Measurements from ENCODE around the gene HMCN2. TPM values are rescaled to one million over a fixed set of nuclear protein-coding genes. Genes with fewer than 3 reads are reported as not detected.
A peak's percentile ranks its signal among the peaks of the same experiment; 100 is the strongest.
"Not testable (repeated sequence)": the region's sequence is repeated elsewhere in the genome, so short reads cannot be mapped to it uniquely, and the experiment has no call there.

HMCN2 gene
- total RNA-seq, 2 experiments from 2014 or later = not detected

GRCh38 chr9:130430232-130430631 lies 164.7 kb downstream of the HMCN2 start:
- H3K27ac Mint-ChIP-seq = no peak overlapping the region
- ChIA-PET CTCF (no interaction called here), POLR2A (no interaction called here)
- DNase-seq (no peak), ATAC-seq (no peak)
- H3K27me3 Mint-ChIP-seq (ENCODE audit: low read depth) = peaks cover 13% of the 10 kb centered on the region
- no peaks in the 10 kb centered on the region for H3K36me3 Mint-ChIP-seq (ENCODE audit: low read depth)
- no peak overlapping the region for H3K4me3 Mint-ChIP-seq
- no peaks in the 10 kb centered on the region for H3K9me3 Mint-ChIP-seq (ENCODE audit: insufficient read depth)
- peaks cover 9% of the 10 kb centered on the region for H3K4me1 Mint-ChIP-seq (ENCODE audit: low read depth)

GRCh38 chr9:130430734-130431535 lies 165.4 kb downstream of the HMCN2 start:
- Mint-ChIP-seq H3K4me1 (ENCODE audit: low read depth) (peaks cover 9% of the 10 kb centered on the region), H3K27ac (no peak overlapping the region), H3K4me3 (no peak overlapping the region), H3K9me3 (ENCODE audit: insufficient read depth) (no peaks in the 10 kb centered on the region), H3K36me3 (ENCODE audit: low read depth) (no peaks in the 10 kb centered on the region), H3K27me3 (ENCODE audit: low read depth) (peaks cover 16% of the 10 kb centered on the region)
- ATAC-seq = no peak
- ChIA-PET POLR2A (no interaction called here), CTCF (no interaction called here)
- no peak for DNase-seq

- H3K4me3 Mint-ChIP-seq = no peak overlapping the region
- DNase-seq = no peak
- H3K4me1 Mint-ChIP-seq (ENCODE audit: low read depth) = peaks cover 9% of the 10 kb centered on the region
- no peak for ATAC-seq
- POLR2A ChIA-PET = no interaction called here
- no peaks in the 10 kb centered on the region for H3K9me3 Mint-ChIP-seq (ENCODE audit: insufficient read depth)
- H3K27ac Mint-ChIP-seq = no peak overlapping the region
- H3K27me3 Mint-ChIP-seq (ENCODE audit: low read depth) = peaks cover 19% of the 10 kb centered on the region
- CTCF ChIA-PET = no interaction called here
- H3K36me3 Mint-ChIP-seq (ENCODE audit: low read depth) = no peaks in the 10 kb centered on the region
These were observed 166.2 kb downstream of the HMCN2 start for GRCh38 chr9:130431536-130432303.

- ATAC-seq (no peak), DNase-seq (no peak)
- H3K27me3 Mint-ChIP-seq (ENCODE audit: low read depth) = peaks cover 19% of the 10 kb centered on the region
- no peak overlapping the region for H3K27ac Mint-ChIP-seq
- H3K4me3 Mint-ChIP-seq = no peak overlapping the region
- ChIA-PET CTCF (no interaction called here), POLR2A (no interaction called here)
- H3K9me3 Mint-ChIP-seq (ENCODE audit: insufficient read depth) = no peaks in the 10 kb centered on the region
- H3K36me3 Mint-ChIP-seq (ENCODE audit: low read depth) = no peaks in the 10 kb centered on the region
- H3K4me1 Mint-ChIP-seq (ENCODE audit: low read depth) = peaks cover 9% of the 10 kb centered on the region
These were observed 166.8 kb downstream of the HMCN2 start for GRCh38 chr9:130432362-130432761.

- H3K27ac Mint-ChIP-seq = no peak overlapping the region
- H3K27me3 Mint-ChIP-seq (ENCODE audit: low read depth) = peaks cover 19% of the 10 kb centered on the region
- no peaks in the 10 kb centered on the region for H3K9me3 Mint-ChIP-seq (ENCODE audit: insufficient read depth)
- ATAC-seq = no peak
- H3K4me3 Mint-ChIP-seq = no peak overlapping the region
- ChIA-PET CTCF (no interaction called here), POLR2A (no interaction called here)
- peaks cover 9% of the 10 kb centered on the region for H3K4me1 Mint-ChIP-seq (ENCODE audit: low read depth)
- no peaks in the 10 kb centered on the region for H3K36me3 Mint-ChIP-seq (ENCODE audit: low read depth)
- DNase-seq = no peak
These were observed 167.2 kb downstream of the HMCN2 start for GRCh38 chr9:130432796-130433167.

- H3K4me3 Mint-ChIP-seq = peak overlapping the region; percentile 18
- H3K27me3 Mint-ChIP-seq (ENCODE audit: low read depth) = peaks cover 19% of the 10 kb centered on the region
These were observed 167.8 kb downstream of the HMCN2 start for GRCh38 chr9:130433168-130433946.

GRCh38 chr9:130433947-130434262 lies 168.3 kb downstream of the HMCN2 start:
- no peaks in the 10 kb centered on the region for H3K9me3 Mint-ChIP-seq (ENCODE audit: insufficient read depth)
- peaks cover 19% of the 10 kb centered on the region for H3K27me3 Mint-ChIP-seq (ENCODE audit: low read depth)
- ATAC-seq (no peak), DNase-seq (no peak)
- peaks cover 9% of the 10 kb centered on the region for H3K4me1 Mint-ChIP-seq (ENCODE audit: low read depth)
- H3K4me3 Mint-ChIP-seq = no peak overlapping the region
- no peaks in the 10 kb centered on the region for H3K36me3 Mint-ChIP-seq (ENCODE audit: low read depth)
- no peak overlapping the region for H3K27ac Mint-ChIP-seq
- ChIA-PET CTCF (no interaction called here), POLR2A (no interaction called here)

More at GRCh38 chr9:130433168-130433946, 167.8 kb downstream of the HMCN2 start:
- ChIA-PET POLR2A (no interaction called here), CTCF (no interaction called here)
- no peaks in the 10 kb centered on the region for H3K36me3 Mint-ChIP-seq (ENCODE audit: low read depth)
- DNase-seq = peak; percentile 60
- H3K9me3 Mint-ChIP-seq (ENCODE audit: insufficient read depth) = no peaks in the 10 kb centered on the region
- peaks cover 9% of the 10 kb centered on the region for H3K4me1 Mint-ChIP-seq (ENCODE audit: low read depth)
- peak; percentile 92 for ATAC-seq
- H3K27ac Mint-ChIP-seq = no peak overlapping the region

- H3K4me3 Mint-ChIP-seq; DNase-seq; ATAC-seq; H3K27ac Mint-ChIP-seq; H3K36me3 Mint-ChIP-seq (ENCODE audit: low read depth); CTCF ChIA-PET; POLR2A ChIA-PET; H3K4me1 Mint-ChIP-seq (ENCODE audit: low read depth); H3K9me3 Mint-ChIP-seq (ENCODE audit: insufficient read depth): not testable (repeated sequence)
- peaks cover 19% of the 10 kb centered on the region for H3K27me3 Mint-ChIP-seq (ENCODE audit: low read depth)
These were observed 169.1 kb downstream of the HMCN2 start for GRCh38 chr9:130434656-130435055.

- H3K4me3 Mint-ChIP-seq = no peak overlapping the region
- H3K27ac Mint-ChIP-seq = no peak overlapping the region
- H3K27me3 Mint-ChIP-seq (ENCODE audit: low read depth) = peaks cover 21% of the 10 kb centered on the region
- no peaks in the 10 kb centered on the region for H3K36me3 Mint-ChIP-seq (ENCODE audit: low read depth)
- H3K9me3 Mint-ChIP-seq (ENCODE audit: insufficient read depth) = peaks cover 15% of the 10 kb centered on the region
- ATAC-seq = no peak
- peaks cover 9% of the 10 kb centered on the region for H3K4me1 Mint-ChIP-seq (ENCODE audit: low read depth)
- ChIA-PET CTCF (no interaction called here), POLR2A (interaction anchor here (0.5 kb wide), 1 partner anchor 121 kb away, joined by 3 read pairs; no protein-coding TSS in a partner anchor)
- DNase-seq = no peak
These were observed 171.6 kb downstream of the HMCN2 start for GRCh38 chr9:130437011-130437789.

- H3K9me3 Mint-ChIP-seq (ENCODE audit: insufficient read depth) = peaks cover 16% of the 10 kb centered on the region
- H3K36me3 Mint-ChIP-seq (ENCODE audit: low read depth) = no peaks in the 10 kb centered on the region
- POLR2A ChIA-PET = no interaction called here
- H3K4me1 Mint-ChIP-seq (ENCODE audit: low read depth) = no peaks in the 10 kb centered on the region
- no peak overlapping the region for H3K4me3 Mint-ChIP-seq
- peaks cover 18% of the 10 kb centered on the region for H3K27me3 Mint-ChIP-seq (ENCODE audit: low read depth)
- no peak overlapping the region for H3K27ac Mint-ChIP-seq
- ATAC-seq (no peak), DNase-seq (no peak)
- CTCF ChIA-PET = interaction anchor here (1.1 kb wide), 1 partner anchor 10 kb away, joined by 3 read pairs; no protein-coding TSS in a partner anchor
These were observed 172.9 kb downstream of the HMCN2 start for GRCh38 chr9:130438382-130438981.

- POLR2A ChIA-PET = no interaction called here
- Mint-ChIP-seq H3K27ac (no peak overlapping the region), H3K4me1 (ENCODE audit: low read depth) (no peaks in the 10 kb centered on the region), H3K36me3 (ENCODE audit: low read depth) (no peaks in the 10 kb centered on the region), H3K4me3 (no peak overlapping the region), H3K27me3 (ENCODE audit: low read depth) (peaks cover 18% of the 10 kb centered on the region), H3K9me3 (ENCODE audit: insufficient read depth) (peaks cover 16% of the 10 kb centered on the region)
- no peak for ATAC-seq
- DNase-seq = no peak
- CTCF ChIA-PET = no interaction called here
These were observed 175.5 kb downstream of the HMCN2 start for GRCh38 chr9:130441031-130441430.

All from activated CD8-positive, alpha-beta T cell treated with anti-CD3 and anti-CD28 coated beads, Interleukin-2, amount 10 ng/mL, durations not matched to agents 7 days and 5 days (primary cell).